GM18508 (cell line): ENCODE results near the gene CDC5L.

Experiments
- ATAC-seq: cut with Tn5 transposase; IDR thresholded peaks from one replicate; pipeline ENCODE4 v1.9.1; 2021; ENCODE audit warnings: moderate number of reproducible peaks; ENCODE audit not compliant: insufficient read depth, unreplicated experiment

CDC5L gene

DNA sequence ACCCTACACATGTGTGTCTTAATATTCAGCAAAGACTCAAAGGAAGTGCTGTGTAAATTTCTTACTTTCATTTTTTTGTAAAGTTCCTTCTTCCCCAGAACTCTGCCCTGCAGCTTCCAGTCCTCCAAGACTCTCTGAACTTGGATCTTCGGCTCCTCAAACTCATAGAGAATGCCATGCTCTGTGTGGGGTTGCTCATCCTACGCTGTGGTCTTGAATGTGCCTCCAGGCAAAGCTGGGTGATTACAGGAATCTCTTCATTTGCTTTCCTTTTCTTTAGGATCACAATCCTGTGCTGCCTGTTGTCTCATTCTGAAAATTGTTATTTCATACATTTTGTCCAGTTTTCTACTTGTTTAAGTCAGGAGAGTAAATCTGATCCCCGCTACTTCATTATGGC, 14.5 kb upstream of the CDC5L start:
- no peak for ATAC-seq

DNA sequence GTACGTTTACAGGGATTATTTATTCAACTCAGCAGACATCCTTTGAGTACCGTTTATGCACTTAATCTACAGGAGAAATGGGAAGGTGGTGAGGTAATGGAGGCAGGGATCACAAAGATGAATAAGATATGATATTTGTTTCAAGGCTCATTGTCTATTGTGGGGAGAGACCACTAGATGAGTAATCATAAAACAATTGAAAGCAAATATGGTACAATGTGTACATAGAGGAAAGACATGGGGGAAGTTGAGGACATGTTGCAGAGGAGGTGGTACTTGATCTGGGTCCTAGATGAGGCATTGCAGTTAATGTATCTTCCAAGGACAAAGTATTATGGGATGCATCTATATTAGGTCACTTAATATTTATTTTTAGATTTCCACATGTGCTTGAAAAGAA, 13.7 kb upstream of the CDC5L start:
- no peak for ATAC-seq

GRCh38 chr6:44375071-44375470, 12.4 kb upstream of the CDC5L start:
- no peak for ATAC-seq

- ATAC-seq = no peak
Measured at GRCh38 chr6:44377484-44377883, 10.0 kb upstream of the CDC5L start.

- no peak for ATAC-seq
Measured at GRCh38 chr6:44377971-44378370, 9.5 kb upstream of the CDC5L start.

DNA sequence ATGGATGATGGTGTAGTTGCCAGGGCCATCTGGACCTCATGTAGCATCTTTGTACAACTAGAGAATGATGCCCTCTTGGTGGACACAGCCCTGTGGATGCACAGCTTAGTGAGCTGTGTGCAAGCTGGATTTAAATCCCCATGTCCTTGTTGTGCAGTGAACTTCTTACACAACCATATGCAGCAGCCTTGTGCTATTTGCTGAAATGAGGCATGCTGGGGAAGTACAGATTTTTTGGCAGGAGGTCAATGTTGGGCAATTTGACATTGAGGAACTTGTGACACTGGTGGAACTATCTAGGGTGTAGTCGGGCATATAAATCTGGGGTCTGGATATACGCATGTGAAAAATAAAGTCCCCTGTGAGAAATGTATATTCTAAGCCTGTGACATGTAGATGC, 5.8 kb upstream of the CDC5L start:
- ATAC-seq = no peak

GRCh38 chr6:44386364-44386928, 1.1 kb upstream of the CDC5L start:
- no peak for ATAC-seq

GRCh38 chr6:44386929-44387345, 569 bp upstream of the CDC5L start:
- peak; percentile 19 for ATAC-seq

DNA sequence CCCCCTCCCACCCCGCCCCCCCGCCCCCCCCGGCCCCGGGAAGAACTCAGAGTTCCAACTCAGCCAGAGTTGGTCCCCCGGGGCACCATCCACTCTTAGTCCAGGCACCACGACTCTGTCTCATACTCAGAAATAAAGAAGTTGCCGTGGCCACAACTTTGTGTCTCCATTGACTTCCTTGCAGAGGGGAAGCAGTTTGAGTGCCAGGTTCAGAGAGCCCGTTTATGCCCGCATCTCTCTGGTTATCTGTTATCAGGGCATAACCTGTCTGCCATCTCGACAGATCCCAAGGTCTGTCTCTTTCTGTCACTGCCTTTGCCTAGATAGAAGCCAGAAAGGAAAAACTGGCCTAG, 605 bp downstream of the CDC5L start:
- ATAC-seq = no peak

GRCh38 chr6:44388887-44389286, 1.4 kb downstream of the CDC5L start:
- no peak for ATAC-seq

GRCh38 chr6:44390158-44390683, 2.7 kb downstream of the CDC5L start:
- ATAC-seq = no peak

- no peak for ATAC-seq
Measured at GRCh38 chr6:44395501-44395900, 8.0 kb downstream of the CDC5L start.

GRCh38 chr6:44396968-44397367, 9.5 kb downstream of the CDC5L start:
- ATAC-seq = no peak

DNA sequence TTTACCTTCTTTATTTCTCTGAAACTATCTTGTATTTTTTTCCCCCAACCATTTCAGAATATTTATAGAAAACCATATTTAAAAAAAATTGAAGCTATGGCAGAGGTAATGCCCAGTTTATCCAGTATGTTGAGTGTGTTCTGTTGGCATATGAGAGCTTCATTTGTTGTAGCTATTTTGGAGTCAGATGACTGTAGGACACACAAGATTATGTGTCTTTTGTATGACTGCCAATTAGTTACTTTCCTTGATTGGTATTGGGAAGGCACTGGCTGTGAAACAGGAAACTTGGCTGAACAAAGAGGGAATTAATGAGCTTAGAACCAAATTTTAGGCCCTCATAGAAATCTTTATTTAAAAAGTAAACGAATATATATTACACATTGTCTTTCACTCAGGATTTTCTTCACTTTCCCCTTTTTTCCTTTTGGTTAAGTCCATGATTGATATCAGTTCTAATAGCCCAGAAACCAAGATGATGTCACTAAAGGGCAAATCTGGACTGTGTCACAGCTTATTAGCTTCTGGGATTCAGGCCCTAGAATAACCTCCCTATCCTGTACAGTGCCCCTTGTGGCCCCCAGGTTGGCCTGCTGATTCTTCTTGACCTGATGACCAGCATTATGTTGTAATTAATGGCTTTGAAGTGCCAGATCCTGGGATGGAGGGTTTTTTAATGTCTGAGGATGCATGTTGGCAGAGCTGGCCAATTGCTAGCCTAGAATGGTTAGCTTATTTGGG, 10.1 kb downstream of the CDC5L start:
- no peak for ATAC-seq

DNA sequence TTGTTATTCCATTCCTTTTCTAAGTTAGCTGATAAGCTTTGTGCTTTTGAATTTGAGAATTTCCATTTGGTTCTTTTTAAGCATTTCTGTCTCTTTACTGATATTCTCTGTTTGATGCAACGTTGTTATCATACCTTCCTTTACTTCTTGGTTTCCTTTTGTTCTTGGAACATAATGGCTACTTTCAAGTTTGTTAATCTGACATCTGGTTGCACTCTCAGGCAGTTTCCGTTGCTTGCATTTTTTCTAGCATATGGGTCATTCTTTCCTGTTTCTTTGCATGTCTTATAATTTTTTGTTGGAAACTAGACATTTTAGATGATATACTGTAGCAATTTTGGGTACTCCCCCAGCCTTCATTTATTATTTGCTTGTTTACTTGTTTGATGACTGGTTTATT, 12.5 kb downstream of the CDC5L start:
- ATAC-seq = no peak

DNA sequence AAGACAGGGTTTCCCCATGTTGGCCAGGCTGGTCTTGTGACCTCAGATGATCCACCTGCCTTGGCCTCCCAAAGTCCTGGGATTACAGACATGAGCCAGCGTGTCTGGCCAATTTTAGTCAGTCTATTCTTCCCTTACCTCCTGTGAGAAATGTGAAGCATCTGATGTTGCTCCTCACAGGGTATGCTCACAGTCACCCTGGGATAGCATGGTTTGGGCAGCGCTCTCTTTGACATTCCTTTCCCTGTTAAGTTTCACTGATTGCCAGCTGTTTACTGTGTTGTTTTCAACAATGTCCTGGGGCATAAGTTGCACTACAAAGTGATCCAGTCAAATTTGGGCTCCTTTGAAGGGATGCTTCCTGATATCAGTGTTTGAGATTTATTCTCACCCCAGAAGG, 13.1 kb downstream of the CDC5L start:
- ATAC-seq = no peak

- ATAC-seq = no peak
Measured at GRCh38 chr6:44401138-44401537, 13.6 kb downstream of the CDC5L start.

- ATAC-seq = no peak
Measured at GRCh38 chr6:44404022-44404714, 16.7 kb downstream of the CDC5L start.

DNA sequence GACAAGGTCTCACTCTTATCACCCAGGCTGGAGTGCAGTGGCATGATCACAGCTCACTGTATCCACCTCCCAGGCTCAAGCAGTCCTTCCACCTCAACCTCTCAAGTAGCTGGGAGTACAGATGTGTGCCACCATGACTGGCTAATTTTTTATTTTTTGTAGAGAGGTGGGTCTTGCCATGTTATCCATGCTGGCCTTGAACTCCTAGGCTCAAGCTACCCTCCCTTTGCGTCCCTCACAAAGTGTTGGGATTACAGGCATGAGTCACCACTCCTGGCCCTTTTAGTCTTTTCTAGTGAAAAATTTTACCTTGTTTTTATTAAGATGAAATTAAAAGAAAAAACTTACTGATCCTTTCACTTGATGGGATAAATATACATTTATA, 17.2 kb downstream of the CDC5L start:
- no peak for ATAC-seq

- no peak for ATAC-seq
Measured at GRCh38 chr6:44407951-44408670, 20.6 kb downstream of the CDC5L start.

- no peak for ATAC-seq
Measured at GRCh38 chr6:44409207-44409794, 21.8 kb downstream of the CDC5L start.
